Neuronal stem cell (in vitro differentiated cells): ENCODE data around the gene HPGD.

Experiments
- DNase-seq: peaks from one replicate; pipeline ENCODE4 v3.0.0-alpha.2; 2013; ENCODE audit warnings: low spot score
- H2AFZ ChIP-seq: one replicate; pipeline ENCODE4 v1.6.1; 2013; ENCODE audit warnings: mild to moderate bottlenecking, low read length, inconsistent platforms
- H2AK5ac ChIP-seq: 2 replicates; pipeline ENCODE4 v1.6.1; 2013; ENCODE audit warnings: low read depth, mild to moderate bottlenecking, inconsistent platforms, low read length, moderate library complexity, mixed read lengths
- H2BK120ac ChIP-seq: 2 replicates; pipeline ENCODE4 v1.6.1; 2013; ENCODE audit warnings: low read depth, mild to moderate bottlenecking, inconsistent platforms, low read length, moderate library complexity, mixed read lengths
- H2BK12ac ChIP-seq: one replicate; pipeline ENCODE4 v1.6.1; 2013; ENCODE audit warnings: low read length, inconsistent platforms
- H2BK15ac ChIP-seq: 2 replicates; pipeline ENCODE4 v1.6.1; 2013; ENCODE audit warnings: mild to moderate bottlenecking, low read length, inconsistent platforms, mixed read lengths
- H2BK5ac ChIP-seq: one replicate; pipeline ENCODE4 v1.6.1; 2013; ENCODE audit warnings: inconsistent platforms, mild to moderate bottlenecking, low read length, moderate library complexity
- H3K14ac ChIP-seq: one replicate; pipeline ENCODE4 v1.6.1; 2013; ENCODE audit warnings: low read length, inconsistent platforms
- H3K18ac ChIP-seq: 2 replicates; pipeline ENCODE4 v1.6.1; 2013; ENCODE audit warnings: low read length, inconsistent platforms
- H3K23ac ChIP-seq: 2 replicates; pipeline ENCODE4 v1.6.1; 2013; ENCODE audit warnings: low read depth, mild to moderate bottlenecking, mixed read lengths, low read length, inconsistent platforms; ENCODE audit not compliant: poor library complexity
- H3K27ac ChIP-seq: replicated peaks from 3 replicates; pipeline ENCODE4 v1.5.1; 2013; ENCODE audit warnings: low read length, inconsistent platforms
- H3K27me3 ChIP-seq, 3 experiments: 2 replicates each; pipeline ENCODE4 v1.6.1; 2013; ENCODE audit warnings: low read length in 3 of 3, mild to moderate bottlenecking in 2 of 3, inconsistent platforms in 1 of 3, low read depth in 1 of 3, mixed read lengths in 1 of 3, moderate library complexity in 1 of 3; ENCODE audit not compliant: control insufficient read depth in 3 of 3, insufficient read depth in 3 of 3
- H3K36me3 ChIP-seq, 2 donors: replicated peaks in 1 of 2; 2 replicates each; pipeline ENCODE4 v1.6.1; 2013; ENCODE audit warnings: low read length in 2 of 2; ENCODE audit not compliant: control insufficient read depth in 2 of 2, insufficient read depth in 2 of 2
- H3K4ac ChIP-seq: 2 replicates; pipeline ENCODE4 v1.6.1; 2013; ENCODE audit warnings: inconsistent platforms, mild to moderate bottlenecking, low read length, moderate library complexity
- H3K4me1 ChIP-seq, 2 donors: 1 replicate in 1 of 2; 2 replicates in 1 of 2; pipeline ENCODE4 v1.6.1; 2013; ENCODE audit warnings: low read length in 2 of 2, low read depth in 1 of 2; ENCODE audit not compliant: control insufficient read depth in 2 of 2, insufficient read depth in 1 of 2
- H3K4me2 ChIP-seq: one replicate; pipeline ENCODE4 v1.6.1; 2013; ENCODE audit warnings: mild to moderate bottlenecking, low read length, inconsistent platforms; ENCODE audit not compliant: insufficient read depth, poor library complexity, severe bottlenecking
- H3K4me3 ChIP-seq, 2 donors: 2 replicates each; pipeline ENCODE4 v1.5.1; 2013; ENCODE audit warnings: low read length in 2 of 2, mild to moderate bottlenecking in 2 of 2, inconsistent platforms in 1 of 2, moderate library complexity in 1 of 2
- H3K79me1 ChIP-seq: one replicate; pipeline ENCODE4 v1.6.1; 2013; ENCODE audit warnings: low read depth, mild to moderate bottlenecking, inconsistent platforms, low read length, moderate library complexity
- H3K9ac ChIP-seq: one replicate; pipeline ENCODE4 v1.6.1; 2013; ENCODE audit warnings: mild to moderate bottlenecking, low read depth, low read length, inconsistent platforms; ENCODE audit not compliant: poor library complexity
- H3K9me3 ChIP-seq, 2 donors: replicated peaks in 1 of 2; 2 replicates each; pipeline versions ENCODE3 to v1.6.1; 2013; ENCODE audit warnings: low read length in 2 of 2, mild to moderate bottlenecking in 2 of 2, inconsistent platforms in 1 of 2, low read depth in 1 of 2, mixed read lengths in 1 of 2, moderate library complexity in 1 of 2; ENCODE audit not compliant: control insufficient read depth in 2 of 2, insufficient read depth in 1 of 2
- H4K8ac ChIP-seq: one replicate; pipeline ENCODE4 v1.6.1; 2013; ENCODE audit warnings: low read depth, mild to moderate bottlenecking, inconsistent platforms, low read length, moderate library complexity
- H4K91ac ChIP-seq: one replicate; pipeline ENCODE4 v1.6.1; 2013; ENCODE audit warnings: low read length, low read depth, mild to moderate bottlenecking, inconsistent platforms; ENCODE audit not compliant: poor library complexity
- WGBS, 2 donors: extraction: QIAGEN DNeasy Blood & Tissue Kit; methylation state at CpG; one replicate each; pipeline ENCODE4 v1.1.7; 2013; ENCODE audit warnings: missing lambda C conversion rate in 2 of 2, mixed read lengths in 1 of 2; ENCODE audit not compliant: insufficient read length in 2 of 2, insufficient replicate concordance in 1 of 2; ENCODE audit errors: extremely low coverage in 2 of 2; 5-methylcytosine and 5-hydroxymethylcytosine counted together

HPGD gene

GRCh38 chr4:174474457-174475075, 47.7 kb downstream of the HPGD start:
- Histone ChIP-seq H3K23ac (no peak overlapping the region), H2AFZ (no peak overlapping the region), H3K79me1 (no peaks in the 10 kb centered on the region), H3K4me2 (no peak overlapping the region), H3K9me3 (no peaks in the 10 kb centered on the region), H3K27ac (no peak overlapping the region), H3K36me3 (no peaks in the 10 kb centered on the region), H3K9ac (no peak overlapping the region), H2BK120ac (no peak overlapping the region), H2BK15ac (no peak overlapping the region), H2BK12ac (no peak overlapping the region), H3K4ac (no peak overlapping the region), H2AK5ac (no peak overlapping the region), H2BK5ac (no peak overlapping the region), H3K14ac (no peak overlapping the region), H3K18ac (no peak overlapping the region), H4K91ac (no peak overlapping the region), H4K8ac (no peak overlapping the region), H3K4me3 (no peak overlapping the region), H3K27me3 (no peaks in the 10 kb centered on the region), H3K4me1 (no peaks in the 10 kb centered on the region)
- WGBS, 2 donors = no CpG with 5 or more reads among the region's 8 CpGs
- DNase-seq = no peak

- Histone ChIP-seq H2BK12ac (no peak overlapping the region), H3K9me3 (no peaks in the 10 kb centered on the region), H3K4ac (no peak overlapping the region), H3K36me3 (no peaks in the 10 kb centered on the region), H3K4me1 (no peaks in the 10 kb centered on the region), H4K8ac (no peak overlapping the region), H2BK15ac (no peak overlapping the region), H3K27ac (no peak overlapping the region), H3K4me3 (no peak overlapping the region), H3K14ac (no peak overlapping the region), H2BK120ac (no peak overlapping the region), H3K18ac (no peak overlapping the region), H3K9ac (no peak overlapping the region), H4K91ac (no peak overlapping the region), H2BK5ac (no peak overlapping the region), H3K27me3 (no peaks in the 10 kb centered on the region), H3K4me2 (no peak overlapping the region), H3K23ac (no peak overlapping the region), H3K79me1 (no peaks in the 10 kb centered on the region), H2AK5ac (no peak overlapping the region), H2AFZ (no peak overlapping the region)
- DNase-seq = no peak
- WGBS, 2 donors = no CpG with 5 or more reads among the region's 3 CpGs
These were observed 55.2 kb downstream of the HPGD start for GRCh38 chr4:174467107-174467506.

- H2BK5ac ChIP-seq = no peak overlapping the region
- no peaks in the 10 kb centered on the region for H3K79me1 ChIP-seq
- no peak overlapping the region for H3K27ac ChIP-seq
- H4K91ac ChIP-seq = no peak overlapping the region
- H3K9ac ChIP-seq = no peak overlapping the region
- no peak overlapping the region for H3K14ac ChIP-seq
- no peak overlapping the region for H4K8ac ChIP-seq
- H2BK120ac ChIP-seq = no peak overlapping the region
- no peaks in the 10 kb centered on the region for H3K4me1 ChIP-seq
- DNase-seq = no peak
- WGBS, 2 donors = no CpG with 5 or more reads among the region's 3 CpGs
- no peak overlapping the region for H3K4me3 ChIP-seq
- no peaks in the 10 kb centered on the region for H3K9me3 ChIP-seq
- no peaks in the 10 kb centered on the region for H3K36me3 ChIP-seq
- no peak overlapping the region for H3K18ac ChIP-seq
- H2BK15ac ChIP-seq = no peak overlapping the region
- H2AK5ac ChIP-seq = no peak overlapping the region
- no peaks in the 10 kb centered on the region for H3K27me3 ChIP-seq
- H3K4ac ChIP-seq = no peak overlapping the region
- H3K23ac ChIP-seq = no peak overlapping the region
- H2BK12ac ChIP-seq = no peak overlapping the region
- no peak overlapping the region for H2AFZ ChIP-seq
- no peak overlapping the region for H3K4me2 ChIP-seq
These were observed 57.3 kb downstream of the HPGD start for GRCh38 chr4:174464949-174465348.

- no peak overlapping the region for H3K27ac ChIP-seq
- no peak for DNase-seq
- H2BK12ac ChIP-seq = no peak overlapping the region
- H3K79me1 ChIP-seq = no peaks in the 10 kb centered on the region
- no peak overlapping the region for H4K91ac ChIP-seq
- H3K27me3 ChIP-seq = no peaks in the 10 kb centered on the region
- WGBS, 2 donors = no CpG with 5 or more reads among the region's 3 CpGs
- no peak overlapping the region for H3K23ac ChIP-seq
- no peaks in the 10 kb centered on the region for H3K9me3 ChIP-seq
- no peak overlapping the region for H2BK15ac ChIP-seq
- H3K4me2 ChIP-seq = no peak overlapping the region
- H3K4ac ChIP-seq = no peak overlapping the region
- H4K8ac ChIP-seq = no peak overlapping the region
- no peak overlapping the region for H2AFZ ChIP-seq
- H2BK120ac ChIP-seq = no peak overlapping the region
- H3K14ac ChIP-seq = no peak overlapping the region
- no peak overlapping the region for H3K18ac ChIP-seq
- H3K4me1 ChIP-seq = no peaks in the 10 kb centered on the region
- no peak overlapping the region for H2AK5ac ChIP-seq
- H3K36me3 ChIP-seq = no peaks in the 10 kb centered on the region
- H3K9ac ChIP-seq = no peak overlapping the region
- no peak overlapping the region for H3K4me3 ChIP-seq
- no peak overlapping the region for H2BK5ac ChIP-seq
These were observed 60.7 kb downstream of the HPGD start for GRCh38 chr4:174461466-174462106.
